ENCODE measurements around the gene SDK2.

DNA sequence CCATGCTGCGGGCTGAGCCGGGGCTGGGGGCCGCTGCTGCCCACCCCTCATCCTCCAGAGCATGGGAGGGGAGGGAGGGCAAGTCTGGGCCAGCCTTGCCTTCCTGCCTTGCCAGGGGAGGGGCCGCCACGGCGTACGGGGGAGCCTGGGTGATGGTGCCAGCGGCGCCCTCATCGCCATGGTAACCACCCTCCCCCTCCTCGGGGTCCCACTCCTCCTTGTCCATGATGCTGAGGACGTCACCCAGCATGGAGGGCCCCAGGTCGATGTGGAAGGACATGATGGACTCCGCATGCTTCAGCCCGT is 358.7 kb downstream of the SDK2 start:
- TF ChIP-seq, protein P1, sequence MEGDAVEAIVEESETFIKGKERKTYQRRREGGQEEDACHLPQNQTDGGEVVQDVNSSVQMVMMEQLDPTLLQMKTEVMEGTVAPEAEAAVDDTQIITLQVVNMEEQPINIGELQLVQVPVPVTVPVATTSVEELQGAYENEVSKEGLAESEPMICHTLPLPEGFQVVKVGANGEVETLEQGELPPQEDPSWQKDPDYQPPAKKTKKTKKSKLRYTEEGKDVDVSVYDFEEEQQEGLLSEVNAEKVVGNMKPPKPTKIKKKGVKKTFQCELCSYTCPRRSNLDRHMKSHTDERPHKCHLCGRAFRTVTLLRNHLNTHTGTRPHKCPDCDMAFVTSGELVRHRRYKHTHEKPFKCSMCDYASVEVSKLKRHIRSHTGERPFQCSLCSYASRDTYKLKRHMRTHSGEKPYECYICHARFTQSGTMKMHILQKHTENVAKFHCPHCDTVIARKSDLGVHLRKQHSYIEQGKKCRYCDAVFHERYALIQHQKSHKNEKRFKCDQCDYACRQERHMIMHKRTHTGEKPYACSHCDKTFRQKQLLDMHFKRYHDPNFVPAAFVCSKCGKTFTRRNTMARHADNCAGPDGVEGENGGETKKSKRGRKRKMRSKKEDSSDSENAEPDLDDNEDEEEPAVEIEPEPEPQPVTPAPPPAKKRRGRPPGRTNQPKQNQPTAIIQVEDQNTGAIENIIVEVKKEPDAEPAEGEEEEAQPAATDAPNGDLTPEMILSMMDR (conservative IDR thresholded peaks at IDR 0.05 in 1 of 2, IDR thresholded peaks at IDR 0.05 in 1 of 2; ENCODE audit: extremely low read depth in 1 of 2, insufficient read depth in 1 of 2, low read depth in 1 of 2, low read length in 2 of 2) = no peak
- TF ChIP-seq EZH2 (IDR thresholded peaks at IDR 0.05; ENCODE audit: borderline replicate concordance, low read length) = no peak
